Endothelial cell of umbilical vein (primary cell): ENCODE results near the gene KYNU.

ENCODE experiments used
- EZH2 ChIP-seq: IDR thresholded peaks from 2 replicates; pipeline ENCODE4 v1.6.1; 2012; ENCODE audit warnings: borderline replicate concordance, low read depth, mild to moderate bottlenecking, moderate library complexity, low read length, inconsistent platforms; ENCODE audit not compliant: severe bottlenecking
- GATA2 ChIP-seq: IDR thresholded peaks from 2 replicates; pipeline ENCODE4 v1.7.0; 2011; ENCODE audit warnings: low read depth, mild to moderate bottlenecking, moderate library complexity, mixed read lengths, low read length; ENCODE audit not compliant: insufficient read length, insufficient read depth
- JUN ChIP-seq: IDR thresholded peaks from 2 replicates; pipeline ENCODE4 v1.6.1; 2011; ENCODE audit warnings: borderline replicate concordance, low read depth; ENCODE audit not compliant: insufficient read length, insufficient read depth
- MYC ChIP-seq: IDR thresholded peaks from one replicate; pipeline ENCODE4 v1.6.1; 2011; ENCODE audit warnings: mild to moderate bottlenecking, low read depth, low read length
- POLR2A ChIP-seq: IDR thresholded peaks from 2 replicates; pipeline ENCODE4 v1.6.1; 2012; ENCODE audit warnings: low read depth, mild to moderate bottlenecking, control low read depth, low read length
- POLR2AphosphoS5 ChIP-seq: IDR thresholded peaks from 2 replicates; pipeline ENCODE4 v1.6.1; 2012; ENCODE audit warnings: low read depth, mild to moderate bottlenecking, control low read depth, low read length, moderate library complexity; ENCODE audit not compliant: insufficient read depth
- TF ChIP-seq, protein P1 (sequence below), 2 donors: IDR thresholded peaks; 1 replicate in 1 of 2; 2 replicates in 1 of 2; pipeline ENCODE4 v1.5.1; 2011; ENCODE audit warnings: low read length in 2 of 2, mild to moderate bottlenecking in 2 of 2, moderate library complexity in 2 of 2, control low read depth in 1 of 2, inconsistent platforms in 1 of 2, low read depth in 1 of 2; ENCODE audit not compliant: insufficient read depth in 1 of 2; ENCODE audit errors: extremely low read depth in 1 of 2

DNA sequence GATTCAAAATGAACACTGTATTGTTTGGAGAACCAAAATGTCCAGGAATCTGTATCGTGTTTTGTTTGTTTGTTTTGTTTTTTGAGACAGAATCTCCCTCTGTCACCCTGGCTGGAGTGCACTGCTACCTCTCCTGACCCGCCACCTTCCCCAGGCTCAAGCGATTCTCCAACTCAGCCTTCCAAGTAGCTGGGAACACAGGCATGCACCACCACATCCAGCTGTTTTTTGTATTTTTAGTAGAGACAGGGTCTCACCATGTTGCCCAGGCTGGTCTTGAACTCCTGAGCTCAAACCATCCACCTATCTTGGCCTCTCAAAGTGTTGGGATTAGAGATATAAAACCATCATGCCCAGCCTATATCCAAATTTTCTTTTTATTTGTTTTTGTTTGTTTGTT is 74.6 kb downstream of the KYNU start:
- TF ChIP-seq POLR2A (no peak), GATA2 (no peak), EZH2 (no peak), POLR2AphosphoS5 (no peak), MYC (no peak), JUN (no peak)
- TF ChIP-seq, protein P1, sequence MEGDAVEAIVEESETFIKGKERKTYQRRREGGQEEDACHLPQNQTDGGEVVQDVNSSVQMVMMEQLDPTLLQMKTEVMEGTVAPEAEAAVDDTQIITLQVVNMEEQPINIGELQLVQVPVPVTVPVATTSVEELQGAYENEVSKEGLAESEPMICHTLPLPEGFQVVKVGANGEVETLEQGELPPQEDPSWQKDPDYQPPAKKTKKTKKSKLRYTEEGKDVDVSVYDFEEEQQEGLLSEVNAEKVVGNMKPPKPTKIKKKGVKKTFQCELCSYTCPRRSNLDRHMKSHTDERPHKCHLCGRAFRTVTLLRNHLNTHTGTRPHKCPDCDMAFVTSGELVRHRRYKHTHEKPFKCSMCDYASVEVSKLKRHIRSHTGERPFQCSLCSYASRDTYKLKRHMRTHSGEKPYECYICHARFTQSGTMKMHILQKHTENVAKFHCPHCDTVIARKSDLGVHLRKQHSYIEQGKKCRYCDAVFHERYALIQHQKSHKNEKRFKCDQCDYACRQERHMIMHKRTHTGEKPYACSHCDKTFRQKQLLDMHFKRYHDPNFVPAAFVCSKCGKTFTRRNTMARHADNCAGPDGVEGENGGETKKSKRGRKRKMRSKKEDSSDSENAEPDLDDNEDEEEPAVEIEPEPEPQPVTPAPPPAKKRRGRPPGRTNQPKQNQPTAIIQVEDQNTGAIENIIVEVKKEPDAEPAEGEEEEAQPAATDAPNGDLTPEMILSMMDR (IDR thresholded peaks at IDR 0.05; ENCODE audit: extremely low read depth in 1 of 2, insufficient read depth in 1 of 2, low read depth in 1 of 2, low read length in 2 of 2): no peak
